Upper lobe of left lung (tissue), 4 donors: ENCODE data around the gene PARVB.

Experiments used
- CTCF ChIP-seq, 6 experiments: fragments of 450-650 bp in 4 of 6; fragments of 200-600 bp in 2 of 6; sonication (generic) in 2 of 6; IDR thresholded peaks; one replicate each; pipeline ENCODE4 v1.5.1; 2016 to 2019; ENCODE audit warnings: antibody characterized with exemption in 6 of 6
- EP300 ChIP-seq, 4 donors: sonication (generic); formaldehyde crosslinking; IDR thresholded peaks; one replicate each; pipeline ENCODE4 v1.5.1; 2017; ENCODE audit warnings: antibody characterized with exemption in 4 of 4, control low read depth in 2 of 4
- POLR2A ChIP-seq, 4 donors: fragments of 450-650 bp; IDR thresholded peaks; one replicate each; pipeline ENCODE4 v1.5.1; 2016 to 2017; ENCODE audit warnings: antibody characterized with exemption in 4 of 4, mild to moderate bottlenecking in 2 of 4

GRCh38 chr22:44103735-44104480 is 79.8 kb downstream of the PARVB start:
- TF ChIP-seq EP300 (IDR thresholded peaks at IDR 0.05) (no peak), CTCF (IDR thresholded peaks at IDR 0.05) (no peak), POLR2A (IDR thresholded peaks at IDR 0.05) (no peak)
